HG03378 (cell line): ENCODE data around the gene CPT1A.

Experiments used
- ATAC-seq: cut with Tn5 transposase; IDR thresholded peaks from one replicate; pipeline ENCODE4 v1.9.1; 2021; ENCODE audit warnings: mild to moderate bottlenecking, moderate library complexity; ENCODE audit not compliant: unreplicated experiment

The CPT1A gene

DNA sequence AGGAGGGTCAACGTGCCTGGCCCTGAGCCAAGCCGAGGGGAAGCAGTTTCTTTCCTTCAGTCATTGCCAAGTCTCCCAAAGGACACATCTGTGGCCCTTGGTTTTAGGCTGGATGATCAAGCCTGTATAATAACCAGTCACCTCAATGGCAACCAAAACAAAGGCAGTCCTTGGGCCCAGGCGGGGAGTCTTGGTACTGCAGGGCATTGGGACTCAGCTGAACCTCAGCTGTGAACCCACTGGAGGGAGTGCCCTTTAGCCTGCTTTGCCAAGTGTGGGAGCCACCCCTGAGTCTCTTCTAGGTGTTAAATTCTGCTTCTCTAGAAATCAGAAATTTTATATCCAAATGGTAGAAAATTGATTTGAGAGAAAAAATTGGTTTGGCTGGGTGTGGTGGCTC, 36.9 kb downstream of the CPT1A start:
- ATAC-seq = no peak

GRCh38 chr11:68803766-68804165, 38.0 kb downstream of the CPT1A start:
- ATAC-seq = no peak

GRCh38 chr11:68798221-68798813, 43.4 kb downstream of the CPT1A start:
- ATAC-seq = no peak

DNA sequence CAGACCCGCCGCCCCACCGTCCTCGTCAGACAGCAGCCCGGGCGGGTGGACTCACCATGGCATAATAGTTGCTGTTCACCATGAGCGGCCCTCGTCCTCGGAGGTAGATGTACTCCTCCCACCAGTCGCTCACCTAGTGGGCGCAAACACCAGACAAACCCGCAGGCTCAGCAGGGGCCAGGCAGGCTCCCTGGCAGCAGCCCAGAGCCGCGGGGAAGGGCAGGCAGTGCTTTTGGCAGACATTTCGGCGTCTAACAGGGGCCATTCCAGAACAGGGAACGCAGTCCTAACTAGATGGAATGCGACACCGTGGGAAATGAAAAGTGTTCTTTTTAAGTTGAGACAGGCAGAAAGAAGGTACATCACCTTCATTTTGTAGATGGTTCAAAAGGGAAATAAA, 44.9 kb downstream of the CPT1A start:
- ATAC-seq = no peak

GRCh38 chr11:68792400-68792966, 49.2 kb downstream of the CPT1A start:
- ATAC-seq = no peak

- no peak for ATAC-seq
Observed at GRCh38 chr11:68784653-68785052, 57.1 kb downstream of the CPT1A start.

DNA sequence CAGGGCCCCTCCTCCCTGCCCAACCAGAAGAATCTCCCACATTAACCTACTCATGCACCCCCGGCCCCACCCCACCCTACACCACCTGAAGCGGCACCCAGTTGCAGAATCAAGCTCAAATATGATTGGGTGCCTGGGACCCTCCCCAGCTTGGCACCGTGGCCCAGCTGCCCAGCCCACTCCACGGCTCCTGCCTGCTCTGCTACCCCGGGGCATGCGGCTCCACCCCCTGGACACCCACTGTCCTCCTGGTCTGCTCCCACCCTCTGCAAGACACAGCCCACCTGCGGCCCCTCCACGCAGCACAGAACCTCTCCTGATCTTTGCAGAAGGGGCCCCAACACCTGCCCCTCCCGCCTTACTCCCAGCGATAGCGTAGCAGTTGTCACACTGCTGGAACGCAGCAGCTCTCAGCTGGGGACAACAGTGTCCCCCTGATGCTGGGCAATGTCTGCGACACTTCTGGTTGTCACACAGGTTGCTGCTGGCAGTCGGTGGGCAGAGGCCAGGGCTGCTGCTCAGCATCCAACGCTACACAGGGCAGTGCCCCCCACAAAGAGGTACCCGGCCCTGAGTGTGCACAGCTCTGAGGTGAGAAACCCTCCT, 58.4 kb downstream of the CPT1A start:
- ATAC-seq = no peak

DNA sequence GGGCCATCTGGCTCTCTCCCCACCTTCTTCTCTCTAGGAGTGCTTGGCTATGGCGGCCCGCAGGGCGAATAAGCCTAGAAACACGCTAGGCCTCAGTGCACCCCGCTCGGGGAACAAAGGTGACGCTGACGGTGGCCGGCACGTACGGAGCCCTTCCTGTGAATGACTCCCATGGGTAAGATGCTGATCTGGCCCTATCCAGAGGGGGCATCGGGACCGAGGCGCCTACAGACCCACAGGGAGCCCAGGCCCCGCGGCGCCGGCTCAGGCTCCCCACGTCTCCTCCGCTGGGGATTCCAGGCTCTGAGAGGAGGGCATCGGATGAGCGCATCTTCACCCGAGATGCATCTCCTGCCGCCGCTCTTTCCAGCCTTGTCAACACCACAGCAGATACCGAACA, 59.0 kb downstream of the CPT1A start:
- ATAC-seq = no peak

DNA sequence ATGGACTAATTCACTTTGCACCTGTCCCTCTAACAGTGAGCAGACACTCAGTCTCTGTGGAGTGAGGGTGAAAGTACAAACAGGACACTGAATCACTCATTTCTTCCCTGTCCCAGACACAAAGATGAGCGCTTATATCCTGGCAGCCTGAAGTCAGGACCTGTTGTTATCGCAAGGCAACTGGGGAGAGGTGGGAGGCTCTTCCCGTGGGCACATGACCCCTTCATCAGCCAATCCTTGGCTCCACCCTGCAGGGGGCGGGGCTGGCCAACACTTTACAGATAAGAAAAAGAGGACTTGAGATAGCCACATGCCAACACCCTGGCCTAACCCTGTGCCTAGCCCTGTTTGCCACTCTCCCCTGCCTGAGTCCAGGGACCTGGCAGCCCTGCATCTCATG, 60.9 kb downstream of the CPT1A start:
- ATAC-seq = no peak

GRCh38 chr11:68778205-68778604, 63.5 kb downstream of the CPT1A start:
- ATAC-seq = no peak

DNA sequence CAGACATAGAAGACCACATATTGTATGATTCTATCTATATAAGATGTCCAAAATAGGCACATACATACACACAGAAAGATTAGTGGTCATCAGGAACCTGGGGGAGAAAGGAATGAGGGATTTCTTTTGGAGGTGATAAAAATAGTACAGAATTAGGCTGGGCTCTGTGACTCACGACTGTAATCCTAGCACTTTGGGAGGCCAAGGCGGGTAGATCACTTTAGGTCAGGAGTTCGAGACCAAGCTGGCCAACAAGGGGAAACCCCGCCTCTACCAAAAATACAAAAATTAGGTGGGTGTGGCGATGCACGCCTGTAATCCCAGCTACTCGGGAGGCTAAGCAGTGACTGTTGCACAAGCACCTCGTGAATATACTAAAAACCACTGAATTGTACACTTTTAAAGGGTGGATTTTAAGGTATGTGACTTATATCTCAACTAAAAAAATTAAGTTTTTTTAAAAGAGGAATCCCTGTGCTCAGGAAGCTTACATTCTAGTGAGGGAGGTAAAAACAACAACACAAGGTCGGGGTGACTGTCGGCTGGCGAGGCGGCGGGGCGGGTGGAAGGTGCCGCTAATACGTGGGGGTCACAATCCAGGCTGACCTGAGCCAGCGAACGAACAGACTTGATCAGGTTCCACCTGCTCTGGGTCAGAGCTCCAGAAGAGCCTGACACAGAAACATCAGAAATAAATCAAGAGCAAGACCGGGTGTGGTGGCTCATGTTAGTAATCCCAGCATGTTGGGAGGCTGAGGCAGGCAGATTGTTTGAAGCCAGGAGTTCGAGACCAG, 65.1 kb downstream of the CPT1A start:
- ATAC-seq = no peak

DNA sequence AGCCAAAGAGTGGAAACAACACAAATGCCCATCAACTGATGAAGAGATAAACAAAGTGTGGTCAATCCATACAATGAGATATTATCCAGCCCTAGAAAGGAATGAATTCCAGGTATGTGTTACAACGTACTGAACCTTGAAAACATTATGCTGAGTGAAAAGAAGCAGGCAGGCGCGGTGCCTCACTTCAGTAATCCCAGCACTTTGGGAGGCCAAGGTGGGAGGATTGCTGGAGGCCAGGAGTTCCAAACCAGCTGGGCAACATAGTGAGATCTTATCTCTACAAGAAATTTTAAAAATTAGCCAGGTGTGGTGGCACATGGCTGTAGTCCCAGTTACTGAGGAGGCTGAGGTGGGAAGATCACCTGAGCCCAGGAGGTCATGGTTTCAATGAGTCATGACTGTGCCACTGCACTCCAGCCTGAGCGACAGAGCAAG, 65.7 kb downstream of the CPT1A start:
- ATAC-seq = no peak

DNA sequence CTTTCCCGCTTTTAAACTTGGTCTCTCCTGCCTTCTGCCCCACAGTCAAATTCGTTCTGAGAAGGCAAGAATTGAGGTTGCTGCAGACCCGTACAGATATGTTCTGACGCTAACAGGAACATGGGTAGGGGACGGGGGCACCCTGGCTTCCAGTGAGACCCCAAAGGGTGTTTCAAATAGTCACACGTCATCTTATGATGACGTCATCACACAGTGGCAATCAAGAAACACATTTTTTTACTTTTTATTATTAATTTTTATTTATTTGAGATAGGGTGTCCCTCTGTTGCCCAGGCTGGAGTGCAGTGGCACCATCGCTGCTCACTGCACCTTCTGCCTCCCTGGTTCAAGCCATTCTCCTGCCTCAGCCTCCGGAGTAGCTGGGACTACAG, 67.5 kb downstream of the CPT1A start:
- ATAC-seq = no peak

DNA sequence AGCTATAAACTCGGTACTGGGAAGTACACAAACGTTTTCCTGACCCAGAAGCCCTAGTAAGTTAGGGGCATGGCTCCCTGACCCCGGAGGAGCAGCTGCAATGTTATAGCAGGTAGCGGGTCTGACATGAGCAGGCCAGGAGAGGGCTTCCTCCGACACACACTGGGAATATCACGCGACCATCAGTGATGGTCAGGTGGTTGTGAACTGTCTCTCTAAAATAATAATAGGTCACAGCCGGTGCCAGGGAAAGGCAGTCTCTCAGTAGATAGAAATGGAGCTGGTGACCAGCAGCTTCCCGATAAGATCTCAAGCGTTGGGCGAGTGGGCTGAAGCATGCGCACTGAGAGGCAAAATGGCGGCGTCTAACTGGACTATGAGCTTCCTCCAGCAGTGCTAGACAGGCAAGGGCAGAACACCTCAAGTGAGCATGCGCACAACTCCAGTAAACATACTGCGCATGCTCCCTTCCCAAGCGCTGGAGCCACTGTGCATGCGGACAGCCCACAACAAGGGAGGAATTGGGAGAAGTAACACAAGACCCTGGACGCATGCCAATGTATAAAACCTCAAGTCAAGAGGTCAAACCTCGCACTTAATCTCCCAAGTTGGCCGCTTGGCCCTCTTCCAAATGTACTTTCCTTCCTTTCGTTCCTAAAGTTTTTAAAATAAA, 68.1 kb downstream of the CPT1A start:
- no peak for ATAC-seq

DNA sequence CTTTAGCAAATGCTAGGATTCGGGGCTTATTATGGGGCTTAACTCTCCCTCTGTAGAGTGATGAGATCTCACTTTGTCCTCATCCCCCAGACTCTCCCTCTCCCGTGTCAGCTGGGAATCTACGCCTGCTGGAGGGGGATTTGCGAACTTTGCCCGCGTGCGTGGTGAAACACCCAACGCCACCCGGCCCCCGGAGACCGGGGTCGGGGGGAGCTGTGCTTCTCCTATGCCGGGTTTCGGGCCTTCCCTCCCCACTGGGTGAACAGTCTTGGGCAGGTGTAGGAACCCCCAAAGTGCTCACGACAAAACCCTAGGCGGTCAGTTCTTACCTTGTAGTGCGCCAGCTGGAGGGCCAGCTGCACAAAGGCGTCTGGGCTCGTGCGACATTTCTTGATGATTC, 68.8 kb downstream of the CPT1A start:
- no peak for ATAC-seq

DNA sequence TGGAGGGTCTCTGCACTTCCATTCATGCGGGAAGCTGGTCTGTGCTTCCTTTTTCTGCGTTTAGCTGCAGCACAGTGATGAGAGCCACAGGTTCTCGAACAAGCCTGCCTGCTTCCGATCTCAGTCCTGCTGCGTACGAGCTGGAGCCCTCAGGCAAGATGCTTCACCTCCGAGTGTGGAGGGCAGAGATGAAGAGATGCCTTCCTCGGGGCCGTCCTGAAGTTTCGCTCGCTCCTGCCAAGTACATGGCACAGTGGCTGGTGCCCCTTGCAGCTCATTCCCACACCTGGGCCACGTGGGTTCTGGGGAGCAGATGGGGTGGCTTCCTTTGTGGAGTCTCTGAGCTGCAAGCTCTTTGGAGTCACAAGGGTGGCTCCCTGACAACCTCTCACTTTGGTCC, 70.9 kb downstream of the CPT1A start:
- no peak for ATAC-seq

DNA sequence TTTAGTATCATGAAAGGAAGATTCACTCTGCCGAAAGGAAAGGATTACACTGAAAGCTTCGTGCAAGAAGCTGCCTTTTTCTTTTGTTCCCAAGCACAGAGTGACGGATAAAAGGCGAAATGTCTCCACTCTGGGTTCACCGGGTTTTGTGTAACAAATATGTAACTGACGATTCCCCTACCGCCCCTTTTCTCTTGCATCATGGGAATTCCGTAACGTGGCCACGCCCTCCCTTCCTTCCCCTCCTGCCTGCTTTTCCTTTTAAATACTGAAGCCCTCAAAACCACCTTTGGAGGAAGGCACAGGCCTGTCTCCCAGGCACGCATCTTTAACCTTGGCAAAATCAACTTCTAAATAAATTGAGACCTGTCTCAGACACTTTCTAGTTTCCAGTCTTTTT, 74.0 kb downstream of the CPT1A start:
- ATAC-seq = no peak

GRCh38 chr11:68766786-68767185, 74.9 kb downstream of the CPT1A start:
- ATAC-seq = no peak

DNA sequence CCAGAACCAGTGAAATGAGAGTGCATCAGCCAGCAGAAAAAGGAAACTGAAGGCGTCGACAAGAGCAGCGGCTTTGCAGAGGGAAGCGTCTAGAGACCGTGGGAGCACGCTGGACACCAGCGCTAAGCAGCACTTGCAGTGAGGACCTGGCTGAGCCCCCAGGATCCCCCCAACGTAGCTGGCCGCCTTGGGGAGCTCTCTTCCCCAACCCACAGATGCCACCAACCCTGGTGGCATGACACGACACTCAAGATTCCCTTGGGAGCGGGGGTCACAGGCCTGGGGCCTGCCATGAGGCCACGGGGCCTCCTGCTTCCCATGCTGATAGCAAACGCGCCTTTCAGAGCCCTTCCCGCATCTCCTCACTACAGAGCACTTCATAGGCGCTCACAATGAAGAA, 77.0 kb downstream of the CPT1A start:
- ATAC-seq = no peak

GRCh38 chr11:68763926-68764657, 77.6 kb downstream of the CPT1A start:
- no peak for ATAC-seq
